Type B pancreatic cell (in vitro differentiated cells): Measurements from ENCODE around the gene AIG1. TPM values are rescaled to one million over a fixed set of nuclear protein-coding genes. Genes with fewer than 3 reads are reported as not detected.
A peak's percentile ranks its signal among the peaks of the same experiment; 100 is the strongest.
"Not testable (repeated sequence)": the region's sequence is repeated elsewhere in the genome, so short reads cannot be mapped to it uniquely, and the experiment has no call there.

Experiments
- DNase-seq: peaks from one replicate; pipeline ENCODE4 v3.0.0; 2021; ENCODE audit warnings: mixed read lengths; ENCODE audit not compliant: unreplicated experiment; ENCODE audit errors: extremely low spot score
- H3K27ac Mint-ChIP-seq: 2 replicates; pipeline ENCODE4 v1.8.0; 2021; ENCODE audit warnings: mild to moderate bottlenecking, mixed read lengths
- H3K27me3 Mint-ChIP-seq: 2 replicates; pipeline ENCODE4 v1.8.0; 2021; ENCODE audit warnings: mixed read lengths
- H3K36me3 Mint-ChIP-seq: 2 replicates; pipeline ENCODE4 v1.8.0; 2021; ENCODE audit warnings: mixed read lengths
- H3K4me1 Mint-ChIP-seq: one replicate; pipeline ENCODE4 v1.8.0; 2021; ENCODE audit warnings: mixed read lengths; ENCODE audit not compliant: unreplicated experiment
- H3K4me3 Mint-ChIP-seq: 2 replicates; pipeline ENCODE4 v1.8.0; 2021; ENCODE audit warnings: mild to moderate bottlenecking, mixed read lengths
- H3K9me3 Mint-ChIP-seq: 2 replicates; pipeline ENCODE4 v1.8.0; 2021; ENCODE audit warnings: mixed read lengths
- total RNA-seq: library from RNA; stranded (reverse); gene quantifications from 2 replicates; pipeline ENCODE4 v1.2.1, GENCODE V29; 2021; ENCODE audit warnings: low replicate concordance
- TF ChIP-seq, protein P1 (sequence below): fragments of 200-600 bp; sonication (generic); conservative IDR thresholded peaks from 2 replicates; pipeline ENCODE4 v1.5.0; 2021; ENCODE audit warnings: antibody characterized with exemption, mild to moderate bottlenecking

AIG1 gene
- total RNA-seq, 1 donor from 2014 or later: 34.3 TPM

- H3K9me3 Mint-ChIP-seq: no peaks in the 10 kb centered on the region
- H3K4me3 Mint-ChIP-seq: no peak overlapping the region
- no peaks in the 10 kb centered on the region for H3K27me3 Mint-ChIP-seq
- H3K36me3 Mint-ChIP-seq: peaks cover 13% of the 10 kb centered on the region
- no peak for DNase-seq
- no peak overlapping the region for H3K27ac Mint-ChIP-seq
- TF ChIP-seq, protein P1, sequence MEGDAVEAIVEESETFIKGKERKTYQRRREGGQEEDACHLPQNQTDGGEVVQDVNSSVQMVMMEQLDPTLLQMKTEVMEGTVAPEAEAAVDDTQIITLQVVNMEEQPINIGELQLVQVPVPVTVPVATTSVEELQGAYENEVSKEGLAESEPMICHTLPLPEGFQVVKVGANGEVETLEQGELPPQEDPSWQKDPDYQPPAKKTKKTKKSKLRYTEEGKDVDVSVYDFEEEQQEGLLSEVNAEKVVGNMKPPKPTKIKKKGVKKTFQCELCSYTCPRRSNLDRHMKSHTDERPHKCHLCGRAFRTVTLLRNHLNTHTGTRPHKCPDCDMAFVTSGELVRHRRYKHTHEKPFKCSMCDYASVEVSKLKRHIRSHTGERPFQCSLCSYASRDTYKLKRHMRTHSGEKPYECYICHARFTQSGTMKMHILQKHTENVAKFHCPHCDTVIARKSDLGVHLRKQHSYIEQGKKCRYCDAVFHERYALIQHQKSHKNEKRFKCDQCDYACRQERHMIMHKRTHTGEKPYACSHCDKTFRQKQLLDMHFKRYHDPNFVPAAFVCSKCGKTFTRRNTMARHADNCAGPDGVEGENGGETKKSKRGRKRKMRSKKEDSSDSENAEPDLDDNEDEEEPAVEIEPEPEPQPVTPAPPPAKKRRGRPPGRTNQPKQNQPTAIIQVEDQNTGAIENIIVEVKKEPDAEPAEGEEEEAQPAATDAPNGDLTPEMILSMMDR: no peak
- no peaks in the 10 kb centered on the region for H3K4me1 Mint-ChIP-seq
Observed at GRCh38 chr6:143335865-143336264, 275.2 kb downstream of the AIG1 start.

- no peaks in the 10 kb centered on the region for H3K9me3 Mint-ChIP-seq
- H3K36me3 Mint-ChIP-seq: peaks cover 13% of the 10 kb centered on the region
- no peak overlapping the region for H3K4me3 Mint-ChIP-seq
- TF ChIP-seq, protein P1: no peak
- no peak overlapping the region for H3K27ac Mint-ChIP-seq
- H3K27me3 Mint-ChIP-seq: no peaks in the 10 kb centered on the region
- DNase-seq: no peak
- no peaks in the 10 kb centered on the region for H3K4me1 Mint-ChIP-seq
Observed at GRCh38 chr6:143336446-143337152, 275.9 kb downstream of the AIG1 start.

DNA sequence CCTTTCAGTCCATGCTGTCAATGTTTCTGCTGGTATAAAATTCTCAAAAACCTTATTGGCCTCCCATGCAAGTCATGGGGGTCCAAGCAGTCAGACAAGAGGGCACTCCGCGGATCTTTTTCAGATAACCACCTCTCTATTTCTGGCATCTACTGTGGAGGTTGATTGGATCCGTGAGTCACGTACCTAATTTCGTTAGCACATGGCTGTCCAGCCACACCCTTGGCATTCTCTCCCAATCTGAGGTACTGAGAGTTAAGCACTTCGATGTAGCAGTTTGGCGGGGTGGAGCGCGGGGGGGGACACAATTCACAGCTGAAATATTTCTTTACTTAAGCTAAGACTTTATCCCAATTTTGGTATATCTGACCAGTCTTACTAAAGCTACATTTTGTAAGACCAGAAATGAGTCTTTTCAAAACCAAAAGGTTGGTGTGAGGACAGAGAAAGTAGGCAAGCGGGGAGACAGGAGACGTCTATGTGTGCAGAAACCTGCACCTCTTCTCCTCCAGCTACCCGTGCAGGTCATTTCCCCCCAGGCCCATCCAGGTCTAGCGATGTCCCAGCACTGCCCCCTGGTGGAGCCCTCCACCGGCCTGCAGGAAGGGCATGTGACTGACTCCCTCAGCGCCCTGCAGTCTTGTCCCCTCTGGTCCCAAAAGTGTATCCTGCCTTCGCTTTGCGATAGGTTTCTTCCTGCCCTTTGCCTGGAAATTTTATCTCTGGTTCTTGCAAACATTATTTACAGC lies 276.7 kb downstream of the AIG1 start:
- Mint-ChIP-seq H3K9me3 (no peaks in the 10 kb centered on the region), H3K4me3 (no peak overlapping the region), H3K27me3 (no peaks in the 10 kb centered on the region), H3K36me3 (peaks cover 13% of the 10 kb centered on the region), H3K4me1 (no peaks in the 10 kb centered on the region), H3K27ac (no peak overlapping the region)
- TF ChIP-seq, protein P1: peak; percentile 70
- no peak for DNase-seq

DNA sequence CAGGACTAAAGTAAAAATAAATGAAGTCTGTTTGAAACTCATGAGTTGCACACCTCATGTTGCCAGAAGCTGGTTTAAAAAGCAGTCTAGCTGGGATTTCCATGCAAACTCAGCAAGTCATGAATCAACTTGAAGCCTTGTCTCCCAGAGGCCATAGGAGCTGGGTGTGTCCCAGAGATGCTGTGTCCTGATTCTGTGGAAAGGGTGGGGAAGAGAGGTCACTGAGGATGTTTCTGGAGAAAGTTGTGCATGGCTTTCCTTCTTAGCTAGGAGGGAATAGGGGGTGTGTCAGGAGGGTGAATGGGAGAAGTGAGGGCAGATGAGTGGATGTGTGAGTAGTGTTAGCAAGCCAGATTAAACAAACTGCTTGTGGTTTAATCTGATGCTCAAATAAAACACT lies 278.5 kb downstream of the AIG1 start:
- peak overlapping the region; percentile 2 for H3K4me3 Mint-ChIP-seq
- DNase-seq: no peak
- H3K36me3 Mint-ChIP-seq: peaks cover 13% of the 10 kb centered on the region
- peak overlapping the region; percentile 76 for H3K27ac Mint-ChIP-seq
- no peaks in the 10 kb centered on the region for H3K27me3 Mint-ChIP-seq
- H3K4me1 Mint-ChIP-seq: no peaks in the 10 kb centered on the region
- TF ChIP-seq, protein P1: no peak
- no peaks in the 10 kb centered on the region for H3K9me3 Mint-ChIP-seq

DNA sequence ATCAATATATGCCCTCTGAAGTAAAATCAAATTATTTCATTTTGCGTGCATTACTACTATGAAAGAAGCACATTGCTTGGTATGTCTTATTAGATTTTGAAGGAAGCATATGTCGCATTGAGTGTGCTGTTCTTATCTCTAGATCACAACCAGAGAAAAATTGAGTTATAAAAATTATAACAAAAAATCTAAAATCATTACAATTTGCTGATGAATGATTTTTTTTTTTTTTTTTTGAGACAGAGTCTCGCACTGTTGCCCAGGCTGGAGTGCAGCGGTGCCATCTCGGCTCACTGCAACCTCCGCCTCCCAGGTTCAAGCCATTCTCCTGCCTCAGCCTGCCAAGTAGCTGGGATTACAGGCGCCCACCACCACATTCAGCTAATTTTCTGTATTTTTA lies 284.8 kb downstream of the AIG1 start:
- not testable (repeated sequence) for H3K4me1 Mint-ChIP-seq, H3K9me3 Mint-ChIP-seq, DNase-seq, H3K4me3 Mint-ChIP-seq, H3K27me3 Mint-ChIP-seq, H3K27ac Mint-ChIP-seq, H3K36me3 Mint-ChIP-seq

DNA sequence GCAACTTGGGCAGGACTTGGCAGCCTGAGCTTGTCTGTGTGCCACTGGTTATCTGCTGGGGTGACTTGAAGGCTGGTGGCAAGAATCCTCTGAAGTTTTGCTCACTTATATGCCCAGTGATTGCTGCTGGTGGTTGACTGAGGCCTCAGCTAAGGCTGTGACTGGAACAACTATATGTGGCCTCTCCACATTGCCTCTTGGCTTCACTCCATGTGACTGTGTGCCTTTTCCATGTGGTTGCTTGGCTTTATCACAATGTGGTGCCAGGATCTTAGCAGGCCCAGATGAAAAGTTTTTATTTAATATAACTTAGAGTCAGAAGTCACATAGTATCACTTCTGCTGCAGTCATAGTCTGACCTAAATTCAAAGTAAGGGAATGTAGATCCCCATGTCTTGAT lies 285.3 kb downstream of the AIG1 start:
- Mint-ChIP-seq H3K4me3 (no peak overlapping the region), H3K27me3 (no peaks in the 10 kb centered on the region), H3K4me1 (no peaks in the 10 kb centered on the region), H3K27ac (no peak overlapping the region), H3K36me3 (no peaks in the 10 kb centered on the region), H3K9me3 (no peaks in the 10 kb centered on the region)
- DNase-seq: no peak
- TF ChIP-seq, protein P1: no peak
